ENCODE measurements around the gene VPS26A. TPM values are rescaled to one million over a fixed set of nuclear protein-coding genes. Genes with fewer than 3 reads are reported as not detected.
A peak's percentile ranks its signal among the peaks of the same experiment; 100 is the strongest.

VPS26A gene
- 56.6 TPM for total RNA-seq

- peak; percentile 100 for DNase-seq
Measured at GRCh38 chr10:69123747-69124562, at the start of gene VPS26A. Gene VPS26A (plus strand): TSS chr10:69124178. CDS start chr10:69124278, 100 bp downstream.

- no peak for DNase-seq
Measured at GRCh38 chr10:69074532-69074931, 49.4 kb upstream of the VPS26A start.

- no peak for DNase-seq
Measured at GRCh38 chr10:69075431-69075830, 48.5 kb upstream of the VPS26A start.

- no peak for DNase-seq
Measured at GRCh38 chr10:69078311-69078710, 45.7 kb upstream of the VPS26A start.

GRCh38 chr10:69080226-69080625, 43.8 kb upstream of the VPS26A start:
- no peak for DNase-seq

- no peak for DNase-seq
Measured at GRCh38 chr10:69086001-69086509, 37.9 kb upstream of the VPS26A start.

- peak; percentile 9 for DNase-seq
Measured at GRCh38 chr10:69087590-69088470, 36.1 kb upstream of the VPS26A start, which contains the start of gene SRGN. Gene SRGN (plus strand): TSS chr10:69088103. CDS start chr10:69088158, 55 bp downstream.

GRCh38 chr10:69088471-69088769, 35.6 kb upstream of the VPS26A start:
- no peak for DNase-seq

- no peak for DNase-seq
Measured at GRCh38 chr10:69088801-69089501, 35.0 kb upstream of the VPS26A start.

- no peak for DNase-seq
Measured at GRCh38 chr10:69089638-69090599, 34.1 kb upstream of the VPS26A start.

GRCh38 chr10:69090685-69091084, 33.3 kb upstream of the VPS26A start:
- no peak for DNase-seq

- no peak for DNase-seq
Measured at GRCh38 chr10:69091143-69091651, 32.8 kb upstream of the VPS26A start.

GRCh38 chr10:69092959-69093850, 30.8 kb upstream of the VPS26A start:
- no peak for DNase-seq

- DNase-seq, result no peak
Measured at GRCh38 chr10:69093933-69094332, 30.0 kb upstream of the VPS26A start.

- no peak for DNase-seq
Measured at GRCh38 chr10:69096045-69096444, 27.9 kb upstream of the VPS26A start.

GRCh38 chr10:69097729-69098128, 26.2 kb upstream of the VPS26A start:
- DNase-seq, result no peak

GRCh38 chr10:69100136-69100872, 23.7 kb upstream of the VPS26A start:
- no peak for DNase-seq

- DNase-seq, result no peak
Measured at GRCh38 chr10:69101451-69102095, 22.4 kb upstream of the VPS26A start.

- no peak for DNase-seq
Measured at GRCh38 chr10:69102440-69102839, 21.5 kb upstream of the VPS26A start.

Measured in occipital lobe (tissue), 2 donors.